ENCODE results near the gene WNT3A. TPM values are rescaled to one million over a fixed set of nuclear protein-coding genes. Genes with fewer than 3 reads are reported as not detected.

The WNT3A gene
- total and polyA plus RNA-seq, 9 of the 15 experiments (the other 6 are each of a cell fraction or from before 2014, with no cell fraction given), result not detected

- TF ChIP-seq REST (IDR thresholded peaks at IDR 0.05; ENCODE audit: borderline replicate concordance) (no peak), REST (CRISPR knock-in tag; IDR thresholded peaks at IDR 0.05; ENCODE audit: low read depth) (peak; percentile 80), ZKSCAN1 (IDR thresholded peaks at IDR 0.05; ENCODE audit: low read depth, low read length) (0 out of 2 replicates have a peak, but pooled peaks have one; percentile 29), CBX1 (IDR thresholded peaks at IDR 0.05; ENCODE audit: low read depth) (peak; percentile 76; the same call in 1 of the 2 replicates), ZNF197 (CRISPR knock-in tag; IDR thresholded peaks at IDR 0.05; ENCODE audit: low read depth) (0 out of 2 replicates have a peak, but pooled peaks have one; percentile 65), L3MBTL2 (IDR thresholded peaks at IDR 0.05) (peak; percentile 99), KHSRP (IDR thresholded peaks at IDR 0.05) (no peak), ZNF134 (CRISPR knock-in tag; conservative IDR thresholded peaks at IDR 0.05) (peak; percentile 41; the same call in 1 of the 2 replicates), OTX1 (CRISPR knock-in tag; IDR thresholded peaks at IDR 0.05) (peak; percentile 82), USF1 (CRISPR knock-in tag; IDR thresholded peaks at IDR 0.05) (peak; percentile 41; the same call in 1 of the 2 replicates), NRF1 (conservative IDR thresholded peaks at IDR 0.05 in 1 of 2, IDR thresholded peaks at IDR 0.05 in 1 of 2) (peak; percentile 97), SAP30 (IDR thresholded peaks at IDR 0.05; ENCODE audit: borderline replicate concordance, insufficient read depth, low read depth, low read length, poor library complexity, severe bottlenecking) (peak; percentile 69), ZNF280A (IDR thresholded peaks at IDR 0.05; ENCODE audit: low read depth, partially characterized antibody) (no peak)
Observed at GRCh38 chr1:228082214-228082917, 75.6 kb downstream of the WNT3A start, which contains the start of gene ARF1 (continued).
